ENCODE measurements around the gene FTCD. TPM values are rescaled to one million over a fixed set of nuclear protein-coding genes. Genes with fewer than 3 reads are reported as not detected.

Gene FTCD
- total and polyA plus RNA-seq, 2 of the 8 experiments (the other 6 are each of a cell fraction or from before 2014, with no cell fraction given) = 3.3 to 4.9 TPM

GRCh38 chr21:46118316-46119143 lies 36.8 kb downstream of the FTCD start:
- H3K4me3 ChIP-seq (ENCODE audit: extremely low read depth in 1 of 4, insufficient read depth in 2 of 4, low read depth in 3 of 4, low read length in 4 of 4) = no peak overlapping the region
- ChIA-PET POLR2A (ENCODE audit: partially characterized antibody) (no interaction called here), CTCF (ENCODE audit: partially characterized antibody) (interaction anchor here (0.7 to 3.1 kb wide), 3 partner anchors 9 to 31 kb away, joined by 3 to 14 read pairs (median 3); no protein-coding TSS in a partner anchor)
- H3K79me1 ChIP-seq (ENCODE audit: low read depth, low read length) = no peaks in the 10 kb centered on the region
- peaks cover 0 to 5% of the 10 kb centered on the region in 2 experiments for H4K20me1 ChIP-seq (replicated peaks in 1 of 2; ENCODE audit: control insufficient read depth in 1 of 2, insufficient read depth in 2 of 2, low read length in 2 of 2)
- H3K23me2 ChIP-seq (ENCODE audit: low read depth, low read length) = peaks cover under 1% of the 10 kb centered on the region; the same call in 1 of the 2 replicates
- H3K4ac ChIP-seq (replicated peaks; ENCODE audit: insufficient read length, low read depth, low read length) = no peak overlapping the region
- H2AK5ac ChIP-seq (ENCODE audit: low read depth, low read length) = no peak overlapping the region
- no peak overlapping the region; the same call in 1 of the 2 replicates for H4K8ac ChIP-seq (ENCODE audit: extremely low read depth, insufficient read depth, low read length)
- FAIRE-seq (no peak), DNase-seq (ENCODE audit: low read depth in 1 of 2, low spot score in 2 of 2) (peak in 1 of 2 experiments; percentile 41)
- H2BK15ac ChIP-seq (ENCODE audit: low read length) = no peak overlapping the region
- no peak overlapping the region for H2BK12ac ChIP-seq (ENCODE audit: low read depth, low read length)
- no peak overlapping the region for H2BK5ac ChIP-seq (ENCODE audit: low read depth, low read length)
- H3K56ac ChIP-seq (replicated peaks; ENCODE audit: insufficient read length, low read depth, low read length) = no peak overlapping the region
- H3K18ac ChIP-seq (ENCODE audit: extremely low read depth, low read length) = no peak overlapping the region
- no peak overlapping the region for H3K14ac ChIP-seq (ENCODE audit: insufficient read length)
- H4K91ac ChIP-seq (replicated peaks; ENCODE audit: insufficient read length, low read length) = no peak overlapping the region
- no peak overlapping the region for H4K5ac ChIP-seq (ENCODE audit: insufficient read length, low read depth, low read length)
- 85% methylated on average over 22 of the region's 27 CpGs; no CpG with 5 or more reads in 1 of the 2 experiments for WGBS, 2 experiments (ENCODE audit: extremely low coverage in 1 of 2, insufficient coverage in 1 of 2, insufficient read length in 1 of 2, insufficient replicate concordance in 2 of 2, low coverage in 1 of 2, low lambda C conversion rate in 2 of 2, missing lambda C conversion rate in 1 of 2)
- H3K4me1 ChIP-seq (replicated peaks in 1 of 4; ENCODE audit: control insufficient read depth in 3 of 4, insufficient read depth in 4 of 4, low read length in 3 of 4) = no peaks in the 10 kb centered on the region
- H3K36me3 ChIP-seq (ENCODE audit: control insufficient read depth in 2 of 4, insufficient read depth in 4 of 4, low read length in 3 of 4) = peaks cover 0 to 20% (median 2%) of the 10 kb centered on the region in 4 experiments; a peak in 5 of 8 replicates
- H3K9ac ChIP-seq (replicated peaks in 1 of 4; ENCODE audit: extremely low read depth in 1 of 4, low read depth in 3 of 4, low read length in 3 of 4) = no peak overlapping the region
- no peak overlapping the region for H3K23ac ChIP-seq (ENCODE audit: insufficient read length)
- H3K79me2 ChIP-seq (ENCODE audit: control insufficient read depth in 1 of 2, insufficient read depth in 2 of 2, low read length in 2 of 2) = no peaks in the 10 kb centered on the region
- no peak overlapping the region for H3K27ac ChIP-seq (ENCODE audit: low read depth, low read length)
- no peak overlapping the region for H2BK120ac ChIP-seq (replicated peaks; ENCODE audit: low read depth, low read length)
- H3K4me2 ChIP-seq (ENCODE audit: insufficient read depth in 1 of 2, low read depth in 2 of 2, low read length in 2 of 2) = no peak overlapping the region
- no peaks in the 10 kb centered on the region for H3K27me3 ChIP-seq (replicated peaks in 1 of 4; ENCODE audit: control insufficient read depth in 3 of 4, extremely low read depth in 1 of 4, insufficient read depth in 3 of 4, low read length in 3 of 4)
- TF ChIP-seq SIRT6 (IDR thresholded peaks at IDR 0.05; ENCODE audit: low read length) (no peak), POLR2AphosphoS5 (IDR thresholded peaks at IDR 0.05; ENCODE audit: low read depth, low read length) (no peak), GTF2F1 (IDR thresholded peaks at IDR 0.05; ENCODE audit: borderline replicate concordance, low read depth, low read length) (no peak)
- peaks cover 0 to 4% of the 10 kb centered on the region in 2 experiments; a peak in 2 of 4 replicates for H3K9me3 ChIP-seq (ENCODE audit: insufficient read depth in 2 of 2, low read depth in 1 of 2, low read length in 1 of 2)
- no peak overlapping the region for H2AFZ ChIP-seq (ENCODE audit: low read length)
- no peak overlapping the region for H2BK20ac ChIP-seq (ENCODE audit: low read length)

All from H1 (cell line).